Measurements from ENCODE around the gene DHX57.

DHX57 gene, protein sequence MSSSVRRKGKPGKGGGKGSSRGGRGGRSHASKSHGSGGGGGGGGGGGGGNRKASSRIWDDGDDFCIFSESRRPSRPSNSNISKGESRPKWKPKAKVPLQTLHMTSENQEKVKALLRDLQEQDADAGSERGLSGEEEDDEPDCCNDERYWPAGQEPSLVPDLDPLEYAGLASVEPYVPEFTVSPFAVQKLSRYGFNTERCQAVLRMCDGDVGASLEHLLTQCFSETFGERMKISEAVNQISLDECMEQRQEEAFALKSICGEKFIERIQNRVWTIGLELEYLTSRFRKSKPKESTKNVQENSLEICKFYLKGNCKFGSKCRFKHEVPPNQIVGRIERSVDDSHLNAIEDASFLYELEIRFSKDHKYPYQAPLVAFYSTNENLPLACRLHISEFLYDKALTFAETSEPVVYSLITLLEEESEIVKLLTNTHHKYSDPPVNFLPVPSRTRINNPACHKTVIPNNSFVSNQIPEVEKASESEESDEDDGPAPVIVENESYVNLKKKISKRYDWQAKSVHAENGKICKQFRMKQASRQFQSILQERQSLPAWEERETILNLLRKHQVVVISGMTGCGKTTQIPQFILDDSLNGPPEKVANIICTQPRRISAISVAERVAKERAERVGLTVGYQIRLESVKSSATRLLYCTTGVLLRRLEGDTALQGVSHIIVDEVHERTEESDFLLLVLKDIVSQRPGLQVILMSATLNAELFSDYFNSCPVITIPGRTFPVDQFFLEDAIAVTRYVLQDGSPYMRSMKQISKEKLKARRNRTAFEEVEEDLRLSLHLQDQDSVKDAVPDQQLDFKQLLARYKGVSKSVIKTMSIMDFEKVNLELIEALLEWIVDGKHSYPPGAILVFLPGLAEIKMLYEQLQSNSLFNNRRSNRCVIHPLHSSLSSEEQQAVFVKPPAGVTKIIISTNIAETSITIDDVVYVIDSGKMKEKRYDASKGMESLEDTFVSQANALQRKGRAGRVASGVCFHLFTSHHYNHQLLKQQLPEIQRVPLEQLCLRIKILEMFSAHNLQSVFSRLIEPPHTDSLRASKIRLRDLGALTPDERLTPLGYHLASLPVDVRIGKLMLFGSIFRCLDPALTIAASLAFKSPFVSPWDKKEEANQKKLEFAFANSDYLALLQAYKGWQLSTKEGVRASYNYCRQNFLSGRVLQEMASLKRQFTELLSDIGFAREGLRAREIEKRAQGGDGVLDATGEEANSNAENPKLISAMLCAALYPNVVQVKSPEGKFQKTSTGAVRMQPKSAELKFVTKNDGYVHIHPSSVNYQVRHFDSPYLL (N-terminal part only)

DNA sequence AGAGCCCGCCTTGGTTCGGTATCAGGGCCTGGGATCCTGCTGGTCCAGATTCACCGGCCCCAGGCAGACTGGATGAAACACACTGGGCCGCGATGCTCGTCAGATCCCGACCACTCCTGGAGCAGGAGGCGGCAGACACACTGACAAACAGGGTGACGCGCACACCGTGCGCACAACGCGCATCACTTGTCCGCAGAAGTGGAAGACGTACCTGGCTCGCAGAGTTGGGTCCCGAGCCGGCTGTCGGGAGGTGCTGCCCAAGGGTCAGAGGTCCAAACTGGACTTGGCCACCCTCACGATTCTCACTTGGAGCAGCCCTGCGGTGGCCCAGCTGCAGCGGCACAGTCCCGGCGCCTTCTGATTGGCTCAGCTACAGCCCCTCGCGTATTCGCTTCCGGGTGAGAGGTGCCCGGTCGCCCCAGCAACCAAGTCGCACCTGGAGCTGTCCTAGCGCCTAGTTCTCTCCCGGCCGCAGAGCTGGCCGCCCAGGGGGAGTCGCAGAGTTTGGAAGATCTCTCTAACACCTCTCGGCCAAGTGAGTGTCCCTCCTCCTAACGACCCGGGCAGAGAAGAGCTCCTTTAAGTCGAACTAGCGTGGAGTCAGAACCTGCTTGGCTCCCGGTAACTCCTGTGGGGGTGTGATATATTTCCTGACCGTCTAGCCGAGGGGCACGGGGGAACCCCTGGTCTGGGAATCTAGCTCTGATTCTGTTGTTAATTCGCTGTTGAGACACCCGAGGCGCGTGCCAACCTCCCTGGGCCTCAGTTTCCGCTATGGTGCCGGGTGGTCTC, at the start of gene DHX57, which contains the start of gene MORN2:
DHX57 (minus strand) TSS at position 359 of the 792 bp plus-strand sequence. CDS start 7,529 bp downstream, outside the sequence.
MORN2 (plus strand) TSS at position 401 of the 792 bp plus-strand sequence.
- peak; percentile 70 for DNase-seq

GRCh38 chr2:38922902-38923301, 47.2 kb upstream of the DHX57 start:
- no peak for DNase-seq

GRCh38 chr2:38922389-38922788, 46.7 kb upstream of the DHX57 start:
- no peak for DNase-seq

- DNase-seq: no peak
These were observed 36.9 kb upstream of the DHX57 start for GRCh38 chr2:38912619-38913018.

DNA sequence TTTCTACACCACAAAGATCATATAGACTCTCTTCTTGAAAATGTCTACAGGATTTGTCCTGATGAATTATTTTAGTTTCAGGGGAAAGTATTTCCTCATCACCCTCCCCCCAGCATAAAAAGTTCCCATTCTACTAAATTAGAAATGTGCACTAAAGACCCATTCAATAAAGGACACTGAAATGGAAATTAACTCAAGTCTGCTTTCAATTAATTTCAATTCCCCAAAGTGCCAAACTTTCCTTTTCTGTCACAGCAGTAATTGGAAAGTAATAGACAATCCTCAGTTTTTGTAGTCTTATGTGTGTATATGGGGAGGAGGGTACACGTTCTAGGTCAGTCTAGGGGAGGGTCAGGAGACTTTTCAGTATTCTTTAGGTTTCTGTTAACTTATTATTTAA, 35.5 kb upstream of the DHX57 start:
- DNase-seq: no peak

- no peak for DNase-seq
These were observed 34.1 kb upstream of the DHX57 start for GRCh38 chr2:38909872-38910271.

DNA sequence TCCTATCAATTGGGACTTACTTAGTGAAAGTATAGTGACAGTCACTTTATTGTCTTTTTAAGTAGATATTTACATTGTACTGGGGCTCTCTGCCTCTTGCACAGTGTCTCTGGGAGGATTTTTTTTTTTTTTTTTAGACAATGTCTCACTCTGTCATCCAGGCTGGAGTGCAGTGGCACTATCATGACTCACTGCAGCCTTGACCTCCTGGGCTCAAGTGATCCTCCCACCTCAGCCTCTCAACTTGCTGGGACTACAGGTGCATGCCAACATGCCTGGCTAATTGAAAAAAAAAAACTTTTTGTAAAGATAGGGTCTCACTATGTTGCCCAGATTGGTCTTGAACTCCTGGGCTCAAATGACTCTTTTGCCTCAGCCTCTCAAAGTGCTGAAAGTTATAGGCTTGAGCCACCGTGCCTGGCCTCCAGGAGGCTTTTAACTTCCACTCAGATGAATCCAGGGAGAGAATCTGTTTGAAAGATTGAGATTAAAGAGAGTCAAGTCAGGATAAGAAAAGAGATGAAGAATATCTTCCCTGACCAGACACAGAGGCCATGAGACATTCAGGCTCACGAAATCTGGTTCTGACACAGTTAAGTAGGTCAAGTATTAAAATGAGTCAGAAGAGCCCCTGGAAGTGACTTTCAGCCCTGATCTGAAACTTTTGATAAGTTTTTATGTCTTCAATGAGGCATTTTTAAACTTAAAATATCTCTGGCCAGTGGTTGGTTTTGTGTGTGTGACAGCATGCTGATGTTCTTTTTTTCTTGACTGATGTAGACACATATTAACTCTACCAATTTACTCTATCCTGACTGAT, 32.2 kb upstream of the DHX57 start:
- DNase-seq: no peak

DNA sequence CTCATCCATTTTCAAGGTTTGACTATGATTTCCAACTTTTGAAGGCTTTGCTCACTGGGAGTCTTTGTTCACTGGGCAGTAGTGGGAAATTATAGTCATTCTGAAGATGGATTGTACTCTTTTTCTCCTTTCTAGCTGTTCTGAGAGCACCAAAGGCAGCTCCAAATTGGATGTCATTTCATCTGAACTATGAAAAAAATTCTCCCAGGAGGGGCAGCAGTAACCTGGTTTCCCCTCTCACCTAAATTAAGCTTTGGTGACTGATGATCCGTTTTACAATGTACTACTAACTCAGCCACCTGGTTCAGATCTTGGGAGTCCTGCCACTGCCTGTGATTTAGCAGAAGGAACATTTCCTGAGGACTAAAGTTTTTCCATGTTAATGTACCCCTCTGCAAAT, 31.5 kb upstream of the DHX57 start:
- DNase-seq: no peak

DNA sequence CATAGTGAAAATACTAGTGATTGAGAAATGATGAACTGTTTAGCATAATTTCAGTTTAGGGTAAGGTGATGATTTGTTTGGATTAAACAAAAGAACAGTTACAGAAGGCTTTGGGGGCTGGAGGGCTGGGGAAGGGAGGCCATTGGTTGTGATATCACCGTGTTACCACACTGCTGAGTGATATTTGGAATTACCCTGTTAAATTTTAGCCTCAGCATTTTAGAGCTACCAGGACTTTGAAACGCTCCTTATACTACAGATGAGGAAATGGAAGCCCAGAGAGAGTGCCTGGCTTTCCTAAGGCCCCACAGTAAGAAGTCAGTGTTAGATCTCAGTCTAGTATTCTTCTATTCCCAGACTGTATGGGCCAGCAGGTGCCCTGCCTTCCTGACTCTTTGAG, 29.5 kb upstream of the DHX57 start:
- DNase-seq: no peak

GRCh38 chr2:38900726-38901125, 25.0 kb upstream of the DHX57 start:
- no peak for DNase-seq

DNA sequence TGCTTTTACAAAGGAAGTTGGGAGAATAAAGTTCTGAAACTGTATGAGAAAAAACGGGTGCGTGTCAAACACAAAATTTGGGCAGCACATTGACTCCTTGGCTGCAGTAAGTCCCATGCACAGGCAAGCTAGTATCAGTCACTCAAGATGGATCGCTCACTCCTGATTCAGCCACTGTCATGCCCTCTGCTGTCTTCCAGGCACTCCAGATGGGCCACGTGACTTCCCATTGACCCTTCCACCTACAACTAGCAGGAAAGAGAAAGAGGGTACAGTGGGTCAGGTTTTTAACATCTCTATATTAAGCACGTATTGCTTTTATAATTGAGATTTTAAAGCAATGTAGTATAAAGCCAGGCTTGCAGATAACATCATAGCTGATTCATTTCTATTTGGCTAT, 22.5 kb upstream of the DHX57 start:
- DNase-seq: no peak

GRCh38 chr2:38892819-38893218, 17.1 kb upstream of the DHX57 start:
- no peak for DNase-seq

GRCh38 chr2:38889575-38889974, 13.8 kb upstream of the DHX57 start, which contains the start of gene ARHGEF33:
TSS of gene ARHGEF33 (plus strand) at chr2:38889875. CDS start at chr2:38919448, 29,573 bp downstream.
- no peak for DNase-seq

DNA sequence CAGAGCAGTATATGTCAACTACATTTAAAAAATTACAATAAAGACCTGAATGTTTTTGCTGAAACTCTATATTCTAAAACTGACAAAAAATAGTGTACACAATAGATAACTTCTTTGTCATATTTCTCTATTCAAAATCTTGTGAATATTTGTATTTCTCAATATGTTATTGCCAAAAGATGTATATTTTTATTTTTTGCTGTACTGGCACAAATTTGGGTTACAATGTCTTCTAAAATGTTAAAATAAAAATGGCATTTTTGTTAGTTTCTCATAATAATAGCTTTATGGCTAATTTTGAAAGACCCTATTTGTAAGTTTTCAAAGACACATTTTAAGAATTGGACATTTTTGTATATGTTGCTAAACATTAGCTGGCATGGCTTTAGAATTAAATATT, 13.3 kb upstream of the DHX57 start:
- DNase-seq: no peak

DNA sequence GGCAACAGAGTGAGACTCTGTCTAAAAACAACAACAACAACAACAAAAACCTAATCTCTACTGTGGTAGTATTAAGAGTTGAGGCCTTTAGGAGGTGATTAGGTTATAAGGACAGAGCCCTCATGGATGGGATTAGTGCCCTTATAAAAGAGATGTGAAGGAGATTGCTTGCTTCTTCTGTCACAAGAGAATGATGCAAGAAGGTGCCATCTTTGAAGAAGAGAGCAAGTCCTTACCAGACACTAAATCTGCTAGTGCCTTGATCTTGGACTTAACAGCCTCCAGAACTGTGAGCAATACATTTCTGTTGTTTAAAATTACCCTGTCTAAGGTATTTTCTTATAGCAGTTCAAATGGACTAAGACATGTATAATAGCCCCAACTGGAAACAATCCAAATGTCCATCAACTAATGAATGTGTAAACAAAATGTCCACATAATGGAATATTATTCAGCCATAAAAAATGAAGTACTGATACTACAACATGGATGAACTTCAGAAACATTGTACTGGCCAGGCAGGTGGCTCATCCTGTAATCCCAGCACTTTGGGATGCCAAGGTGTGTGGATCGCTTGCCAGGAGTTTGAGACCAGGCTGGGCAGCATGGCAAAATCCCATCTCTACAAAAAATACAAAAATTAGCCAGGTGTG, 12.3 kb upstream of the DHX57 start:
- no peak for DNase-seq

DNA sequence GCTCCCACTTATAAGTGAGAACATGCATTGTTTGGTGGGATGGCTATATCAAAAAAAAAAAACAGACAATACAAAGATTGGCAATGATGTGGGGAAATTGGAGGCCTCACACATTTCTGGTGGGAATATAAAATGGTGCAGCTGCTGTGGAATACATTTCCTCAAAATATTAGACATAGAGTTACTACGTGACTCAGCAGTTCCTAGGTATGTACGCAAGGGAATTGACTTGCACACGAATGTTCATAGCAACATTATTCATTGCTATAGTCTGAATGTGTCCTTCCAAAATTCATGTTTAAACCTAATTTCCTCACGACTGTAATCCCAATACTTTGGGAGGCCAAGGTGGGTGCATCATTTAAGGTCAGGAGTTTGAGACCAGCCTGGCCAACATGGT, 11.6 kb upstream of the DHX57 start:
- DNase-seq: no peak

- no peak for DNase-seq
These were observed 10.3 kb upstream of the DHX57 start for GRCh38 chr2:38886063-38886462.

GRCh38 chr2:38876407-38876806, 673 bp upstream of the DHX57 start:
- no peak for DNase-seq

GRCh38 chr2:38875227-38875575, 533 bp downstream of the DHX57 start:
- no peak for DNase-seq

GRCh38 chr2:38873763-38874162, 2.0 kb downstream of the DHX57 start:
- no peak for DNase-seq

GRCh38 chr2:38871432-38871831, 4.3 kb downstream of the DHX57 start:
- DNase-seq: no peak
